Activated naive CD4-positive, alpha-beta T cell treated with Interleukin-2 at 50 U/mL for 16 hours (primary cell): Measurements from ENCODE around the gene FADS2.

Source experiments
- DNase-seq: peaks from one replicate; pipeline ENCODE4 v3.0.0-alpha.2; 2020

The FADS2 gene

GRCh38 chr11:61828379-61828628, 204 bp downstream of the FADS2 start:
- DNase-seq = no peak

DNA sequence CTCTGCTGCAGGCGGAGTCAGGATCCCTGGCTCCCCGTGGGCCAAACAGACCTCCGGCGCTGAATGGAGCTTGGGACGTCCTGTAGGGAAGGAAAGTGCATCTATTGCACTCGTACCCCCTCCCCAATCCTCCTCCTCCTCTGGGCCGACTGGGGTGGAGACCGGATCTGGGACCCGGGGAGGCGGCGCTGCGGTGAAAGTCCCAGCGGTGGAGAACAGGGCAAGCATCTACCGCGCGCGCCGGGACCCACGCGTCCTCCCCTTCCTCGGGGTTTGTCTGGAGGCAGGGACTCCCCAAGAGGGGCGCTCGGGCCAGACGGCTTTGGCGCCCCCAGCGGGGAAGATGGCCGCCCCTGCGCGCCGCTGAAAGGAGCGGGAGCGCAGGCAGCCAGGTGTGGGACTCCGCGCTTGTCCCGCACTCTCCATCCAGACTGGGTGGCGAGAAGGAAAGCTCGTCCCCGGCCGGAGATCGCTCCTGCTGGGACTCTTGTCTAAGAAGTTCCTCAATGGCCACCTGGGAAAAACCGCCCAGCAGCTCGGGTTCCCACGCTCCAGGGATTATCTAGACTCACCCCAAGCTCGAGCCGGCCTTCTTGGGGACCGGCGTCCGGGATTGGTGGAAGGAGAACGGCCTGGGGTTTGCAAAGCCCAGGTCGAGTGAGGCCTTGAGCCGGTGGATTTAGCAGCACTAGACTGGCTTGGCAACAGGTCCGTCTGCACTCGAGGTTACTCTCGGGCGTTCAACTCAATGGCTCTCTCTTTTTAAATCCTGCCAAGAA, 718 bp downstream of the FADS2 start:
- peak; percentile 28 for DNase-seq

- DNase-seq = no peak
These were observed 1.7 kb downstream of the FADS2 start for GRCh38 chr11:61829806-61830205.

GRCh38 chr11:61830237-61831105, 2.4 kb downstream of the FADS2 start:
- DNase-seq = no peak

GRCh38 chr11:61832207-61832606, 4.1 kb downstream of the FADS2 start:
- no peak for DNase-seq

GRCh38 chr11:61832754-61833153, 4.7 kb downstream of the FADS2 start:
- DNase-seq = no peak

GRCh38 chr11:61833471-61833870, 5.4 kb downstream of the FADS2 start:
- no peak for DNase-seq

DNA sequence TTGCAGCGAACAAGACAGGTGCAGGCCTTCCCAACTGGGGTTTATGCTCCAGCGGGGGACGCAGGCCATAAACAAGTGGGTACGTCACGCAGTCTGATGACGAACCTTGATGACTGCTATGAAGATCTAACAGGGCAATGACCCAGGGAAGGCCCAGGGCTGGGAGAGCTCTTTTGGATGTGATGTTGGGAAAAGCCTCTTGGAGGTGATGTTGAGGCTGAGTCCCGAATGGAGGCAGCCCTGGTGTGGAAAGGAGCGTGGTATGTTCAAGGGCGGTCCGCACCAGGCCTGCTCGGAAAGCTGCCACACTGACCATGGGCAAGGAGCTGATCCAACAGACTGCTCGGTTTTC, 5.8 kb downstream of the FADS2 start:
- DNase-seq = no peak

GRCh38 chr11:61834278-61835048, 6.4 kb downstream of the FADS2 start:
- peak; percentile 6 for DNase-seq

- DNase-seq = no peak
These were observed 8.1 kb downstream of the FADS2 start for GRCh38 chr11:61836193-61836592.

- DNase-seq = no peak
These were observed 9.4 kb downstream of the FADS2 start for GRCh38 chr11:61837411-61838005.

- no peak for DNase-seq
These were observed 10.4 kb downstream of the FADS2 start for GRCh38 chr11:61838501-61838900.

GRCh38 chr11:61838921-61839320, 10.8 kb downstream of the FADS2 start:
- no peak for DNase-seq

DNA sequence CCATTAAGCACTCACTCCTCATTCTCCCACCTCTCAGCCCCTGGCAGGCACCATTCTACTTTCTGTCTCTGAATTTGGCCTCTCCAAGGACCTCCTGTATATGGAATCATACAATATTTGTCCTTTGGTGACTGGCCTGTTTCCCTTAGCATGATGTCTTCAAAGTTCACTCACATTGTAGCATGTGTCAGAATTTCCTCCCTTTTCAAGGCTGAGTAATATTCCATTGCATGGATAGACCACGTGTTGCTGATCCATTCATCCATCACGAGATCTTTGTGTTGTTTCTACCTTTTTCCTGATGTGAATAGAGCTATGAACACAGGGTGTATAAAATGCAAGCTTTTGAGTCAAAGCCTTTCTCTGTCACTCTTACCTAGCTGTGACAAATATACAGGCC, 11.6 kb downstream of the FADS2 start:
- DNase-seq = no peak

GRCh38 chr11:61840371-61840770, 12.3 kb downstream of the FADS2 start:
- DNase-seq = no peak

DNA sequence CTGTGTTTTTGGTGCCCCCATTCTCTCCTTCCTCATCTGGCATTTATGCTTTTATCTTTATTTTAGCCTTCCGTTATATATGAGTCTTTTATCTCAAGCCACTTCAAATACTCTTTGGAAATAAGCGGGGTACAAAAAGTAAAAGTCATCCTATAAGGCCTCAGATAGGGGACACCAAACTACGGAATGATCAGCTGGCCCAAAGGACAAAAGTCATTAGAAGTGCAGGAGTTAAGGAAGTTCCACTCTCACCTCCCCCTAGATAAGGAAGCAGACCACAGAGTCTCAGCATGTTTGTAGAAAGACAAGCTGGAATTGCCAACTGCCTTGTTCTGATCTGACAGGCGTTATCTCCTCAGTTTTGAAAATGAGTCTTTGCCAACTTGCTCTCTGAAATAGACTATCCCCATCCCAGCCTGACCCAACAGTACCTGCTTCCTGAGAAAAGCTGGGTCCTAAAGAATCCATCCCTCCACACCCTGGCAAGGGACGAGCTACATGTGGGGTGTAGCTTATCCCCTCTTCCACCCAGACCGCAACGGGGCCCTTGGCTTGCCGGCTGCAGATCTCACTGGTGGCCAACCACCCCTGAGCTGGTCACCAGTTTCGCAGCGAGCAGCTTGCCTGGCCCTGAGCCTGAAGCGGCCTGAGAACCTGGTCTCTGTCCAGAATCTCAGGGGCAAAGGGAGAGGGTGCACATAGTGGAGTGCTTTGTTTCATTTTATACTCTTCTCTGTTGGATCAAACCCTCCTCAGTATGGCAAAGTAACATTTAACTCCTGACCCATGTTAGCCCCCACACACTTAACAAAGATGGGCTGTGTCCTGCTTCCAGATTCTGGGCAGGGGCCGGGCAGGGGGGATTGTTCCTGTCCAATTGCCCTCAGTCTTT, 13.8 kb downstream of the FADS2 start:
- no peak for DNase-seq

DNA sequence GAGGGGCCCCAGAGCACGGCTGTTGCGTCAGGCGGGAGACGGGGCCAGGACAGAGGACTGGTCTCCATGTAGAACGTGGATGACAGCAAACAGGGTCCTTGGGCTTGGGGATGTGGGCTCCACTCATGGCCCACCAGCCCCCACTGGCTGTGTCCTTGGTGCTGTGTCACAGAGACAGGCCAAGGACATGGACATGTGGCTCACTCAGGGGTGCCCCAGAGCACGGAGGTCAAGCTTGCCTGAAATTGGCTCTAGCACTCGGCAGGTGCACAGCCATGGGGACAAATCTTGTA, 14.4 kb downstream of the FADS2 start:
- DNase-seq = no peak

GRCh38 chr11:61844909-61845565, 16.9 kb downstream of the FADS2 start:
- DNase-seq = no peak

- no peak for DNase-seq
These were observed 18.4 kb downstream of the FADS2 start for GRCh38 chr11:61846362-61847020.

- DNase-seq = no peak
These were observed 19.9 kb downstream of the FADS2 start for GRCh38 chr11:61847914-61848581.

DNA sequence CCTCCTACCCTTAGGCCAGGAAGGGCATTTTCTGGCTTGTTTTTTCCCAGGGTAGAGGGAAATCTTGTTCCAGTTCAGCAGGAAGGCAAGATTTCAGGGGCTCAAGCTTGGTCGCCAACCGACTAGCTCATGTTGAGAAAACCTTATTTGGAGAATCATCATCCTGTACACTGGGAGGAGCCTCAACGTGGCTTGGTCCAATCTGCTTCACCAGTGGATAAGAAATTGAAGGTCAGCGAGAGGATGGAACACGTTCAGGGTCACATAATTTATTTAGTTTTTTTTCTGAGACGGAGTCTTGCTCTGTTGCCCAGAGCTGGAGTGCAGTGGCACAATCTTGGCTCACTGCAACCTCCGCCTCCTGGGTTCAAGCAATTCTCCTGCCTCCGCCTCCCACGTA, 20.5 kb downstream of the FADS2 start:
- DNase-seq = no peak
